PFSK-1 (cell line): Measurements from ENCODE around the gene SNX18.

Source experiments
- FOXP2 ChIP-seq: optimal IDR thresholded peaks from 2 replicates; pipeline ENCODE3; 2011; ENCODE audit warnings: borderline replicate concordance, control low read depth, inconsistent platforms; ENCODE audit not compliant: insufficient read depth; ENCODE audit errors: extremely low read length, extremely low read depth
- POLR2AphosphoS5 ChIP-seq: IDR thresholded peaks from 2 replicates; pipeline ENCODE4 v1.6.1; 2012; ENCODE audit warnings: low read depth, mild to moderate bottlenecking, control low read depth, low read length, moderate library complexity
- TF ChIP-seq, protein P1 (sequence below), 2 experiments: IDR thresholded peaks; 2 replicates each; pipeline versions ENCODE4 v1.6.1 to v1.8.0; 2011 to 2012; ENCODE audit warnings: low read depth in 2 of 2, low read length in 2 of 2, control low read depth in 1 of 2, inconsistent platforms in 1 of 2, mild to moderate bottlenecking in 1 of 2, moderate library complexity in 1 of 2; ENCODE audit not compliant: insufficient read depth in 1 of 2

GRCh38 chr5:54593779-54594178 is 76.2 kb downstream of the SNX18 start:
- TF ChIP-seq FOXP2 = no peak
- TF ChIP-seq POLR2AphosphoS5 = no peak
- TF ChIP-seq, protein P1, sequence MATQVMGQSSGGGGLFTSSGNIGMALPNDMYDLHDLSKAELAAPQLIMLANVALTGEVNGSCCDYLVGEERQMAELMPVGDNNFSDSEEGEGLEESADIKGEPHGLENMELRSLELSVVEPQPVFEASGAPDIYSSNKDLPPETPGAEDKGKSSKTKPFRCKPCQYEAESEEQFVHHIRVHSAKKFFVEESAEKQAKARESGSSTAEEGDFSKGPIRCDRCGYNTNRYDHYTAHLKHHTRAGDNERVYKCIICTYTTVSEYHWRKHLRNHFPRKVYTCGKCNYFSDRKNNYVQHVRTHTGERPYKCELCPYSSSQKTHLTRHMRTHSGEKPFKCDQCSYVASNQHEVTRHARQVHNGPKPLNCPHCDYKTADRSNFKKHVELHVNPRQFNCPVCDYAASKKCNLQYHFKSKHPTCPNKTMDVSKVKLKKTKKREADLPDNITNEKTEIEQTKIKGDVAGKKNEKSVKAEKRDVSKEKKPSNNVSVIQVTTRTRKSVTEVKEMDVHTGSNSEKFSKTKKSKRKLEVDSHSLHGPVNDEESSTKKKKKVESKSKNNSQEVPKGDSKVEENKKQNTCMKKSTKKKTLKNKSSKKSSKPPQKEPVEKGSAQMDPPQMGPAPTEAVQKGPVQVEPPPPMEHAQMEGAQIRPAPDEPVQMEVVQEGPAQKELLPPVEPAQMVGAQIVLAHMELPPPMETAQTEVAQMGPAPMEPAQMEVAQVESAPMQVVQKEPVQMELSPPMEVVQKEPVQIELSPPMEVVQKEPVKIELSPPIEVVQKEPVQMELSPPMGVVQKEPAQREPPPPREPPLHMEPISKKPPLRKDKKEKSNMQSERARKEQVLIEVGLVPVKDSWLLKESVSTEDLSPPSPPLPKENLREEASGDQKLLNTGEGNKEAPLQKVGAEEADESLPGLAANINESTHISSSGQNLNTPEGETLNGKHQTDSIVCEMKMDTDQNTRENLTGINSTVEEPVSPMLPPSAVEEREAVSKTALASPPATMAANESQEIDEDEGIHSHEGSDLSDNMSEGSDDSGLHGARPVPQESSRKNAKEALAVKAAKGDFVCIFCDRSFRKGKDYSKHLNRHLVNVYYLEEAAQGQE (IDR thresholded peaks at IDR 0.05; ENCODE audit: insufficient read depth in 1 of 2, low read depth in 2 of 2, low read length in 2 of 2) = no peak
